ENCODE results near the gene RAB9A.
"Not testable (repeated sequence)": the region's sequence is repeated elsewhere in the genome, so short reads cannot be mapped to it uniquely, and the experiment has no call there.

The RAB9A gene

DNA sequence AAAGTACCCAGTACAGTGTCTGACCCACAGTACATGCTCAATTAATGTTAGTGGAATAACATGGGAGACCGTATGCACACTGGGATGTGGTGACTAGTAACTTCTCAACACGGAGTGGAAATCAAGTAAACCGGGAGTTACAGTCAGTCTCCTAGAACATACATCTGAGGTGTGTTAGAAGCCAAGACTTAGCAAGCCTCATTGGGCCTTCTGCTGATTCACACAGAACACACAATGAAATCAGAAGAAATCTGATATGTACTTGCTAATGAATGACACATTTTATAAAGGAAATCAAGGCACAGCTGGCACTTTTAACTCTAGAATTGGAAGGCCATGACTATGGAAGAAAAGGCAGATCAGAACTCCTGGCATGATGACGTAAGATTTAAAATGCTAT is 32.4 kb downstream of the RAB9A start:
- H3K4me3 ChIP-seq (ENCODE audit: control insufficient read depth, low read depth, low read length): no peak overlapping the region
- TF ChIP-seq, protein P1, sequence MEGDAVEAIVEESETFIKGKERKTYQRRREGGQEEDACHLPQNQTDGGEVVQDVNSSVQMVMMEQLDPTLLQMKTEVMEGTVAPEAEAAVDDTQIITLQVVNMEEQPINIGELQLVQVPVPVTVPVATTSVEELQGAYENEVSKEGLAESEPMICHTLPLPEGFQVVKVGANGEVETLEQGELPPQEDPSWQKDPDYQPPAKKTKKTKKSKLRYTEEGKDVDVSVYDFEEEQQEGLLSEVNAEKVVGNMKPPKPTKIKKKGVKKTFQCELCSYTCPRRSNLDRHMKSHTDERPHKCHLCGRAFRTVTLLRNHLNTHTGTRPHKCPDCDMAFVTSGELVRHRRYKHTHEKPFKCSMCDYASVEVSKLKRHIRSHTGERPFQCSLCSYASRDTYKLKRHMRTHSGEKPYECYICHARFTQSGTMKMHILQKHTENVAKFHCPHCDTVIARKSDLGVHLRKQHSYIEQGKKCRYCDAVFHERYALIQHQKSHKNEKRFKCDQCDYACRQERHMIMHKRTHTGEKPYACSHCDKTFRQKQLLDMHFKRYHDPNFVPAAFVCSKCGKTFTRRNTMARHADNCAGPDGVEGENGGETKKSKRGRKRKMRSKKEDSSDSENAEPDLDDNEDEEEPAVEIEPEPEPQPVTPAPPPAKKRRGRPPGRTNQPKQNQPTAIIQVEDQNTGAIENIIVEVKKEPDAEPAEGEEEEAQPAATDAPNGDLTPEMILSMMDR (conservative IDR thresholded peaks at IDR 0.05; ENCODE audit: control insufficient read depth, insufficient read depth, low read depth, low read length): no peak
- peak; percentile 62 for DNase-seq (ENCODE audit: low read depth)

DNA sequence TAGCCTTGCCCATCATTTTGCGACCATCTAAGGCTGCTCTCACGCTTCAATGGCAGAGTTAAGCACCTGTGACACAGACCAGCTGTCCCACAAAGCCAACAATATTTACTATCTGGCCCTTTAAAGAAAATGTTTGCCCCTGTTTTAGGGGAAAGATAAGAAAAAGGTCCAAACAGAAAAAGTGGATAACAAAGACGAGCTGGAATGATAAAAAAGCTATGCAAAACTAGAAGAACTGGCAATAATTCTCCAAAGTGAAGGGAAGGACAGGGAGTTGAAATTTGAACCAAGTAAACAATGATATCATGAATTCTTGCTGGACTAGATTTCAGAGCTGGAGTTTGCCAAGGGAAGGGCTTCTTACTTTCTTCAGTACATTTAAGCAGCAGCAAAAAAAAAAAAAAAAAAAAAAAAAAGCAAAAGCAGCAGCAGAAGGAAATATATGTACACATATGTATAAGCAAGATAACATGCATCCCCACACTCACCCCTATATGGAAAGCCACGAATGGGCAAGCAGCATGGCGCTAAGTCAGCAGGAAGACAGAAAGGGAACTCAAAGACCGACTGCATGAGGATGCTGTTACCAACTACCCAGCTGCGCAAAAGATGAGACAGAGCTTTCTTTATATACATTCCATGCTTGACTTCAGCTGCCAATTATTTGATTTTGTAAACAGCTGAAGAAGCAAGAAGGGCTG is 33.0 kb downstream of the RAB9A start:
- DNase-seq (ENCODE audit: low read depth): peak; percentile 62
- no peak overlapping the region for H3K4me3 ChIP-seq (ENCODE audit: control insufficient read depth, low read depth, low read length)
- TF ChIP-seq, protein P1 (conservative IDR thresholded peaks at IDR 0.05; ENCODE audit: control insufficient read depth, insufficient read depth, low read depth, low read length): no peak

DNA sequence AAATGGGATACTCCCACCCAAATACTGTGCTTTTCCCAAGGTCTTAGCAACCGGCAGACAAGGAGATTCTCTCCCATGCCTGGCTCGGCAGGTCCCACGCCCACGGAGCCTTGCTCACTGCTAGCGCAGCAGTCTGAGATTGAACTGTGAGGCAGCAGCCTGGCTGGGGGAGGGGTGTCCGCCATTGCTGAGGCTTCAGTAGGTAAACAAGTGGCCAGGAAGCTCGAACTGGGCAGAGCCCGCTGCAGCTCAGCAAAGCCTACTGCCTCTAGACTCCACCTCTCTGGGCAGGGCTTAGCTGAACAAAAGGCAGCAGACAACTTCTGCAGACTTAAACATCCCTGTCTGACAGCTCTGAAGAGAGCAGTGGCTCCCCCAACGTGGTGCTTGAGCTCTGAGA is 36.0 kb downstream of the RAB9A start:
- H3K4me3 ChIP-seq (ENCODE audit: control insufficient read depth, low read depth, low read length); DNase-seq (ENCODE audit: low read depth): not testable (repeated sequence)

DNA sequence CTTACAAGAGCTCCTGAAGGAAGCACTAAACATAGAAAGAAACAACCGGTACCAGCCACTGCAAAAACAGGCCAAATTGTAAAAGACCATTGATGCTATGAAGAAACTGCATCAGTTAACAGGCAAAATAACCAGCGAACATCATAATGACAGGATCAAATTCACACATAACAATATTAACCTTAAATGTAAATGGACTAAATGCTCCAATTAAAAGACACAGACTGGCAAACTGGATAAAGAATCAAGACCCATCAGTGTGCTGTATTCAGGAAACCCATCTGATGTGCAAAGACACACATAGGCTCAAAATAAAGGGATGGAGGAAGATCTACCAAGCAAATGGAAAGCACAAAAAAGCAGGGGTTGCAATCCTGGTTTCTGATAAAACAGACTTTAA is 37.7 kb downstream of the RAB9A start:
- DNase-seq (ENCODE audit: low read depth): not testable (repeated sequence)

DNA sequence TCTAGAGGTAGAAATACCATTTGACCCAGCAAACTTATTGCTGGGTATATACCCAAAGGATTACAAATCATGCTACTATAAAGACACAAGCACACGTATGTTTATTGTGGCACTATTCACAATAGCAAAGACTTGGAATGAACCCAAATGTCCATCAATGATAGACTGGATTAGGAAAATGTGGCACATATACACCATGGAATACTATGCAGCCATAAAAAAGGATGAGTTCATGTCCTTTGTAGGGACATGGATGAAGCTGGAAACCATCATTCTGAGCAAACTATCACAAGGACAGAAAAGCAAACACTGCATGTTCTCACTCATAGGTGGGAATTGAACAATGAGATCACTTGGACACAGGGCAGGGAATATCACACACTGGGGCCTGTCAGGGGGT is 41.6 kb downstream of the RAB9A start:
- not testable (repeated sequence) for DNase-seq (ENCODE audit: low read depth); H3K4me3 ChIP-seq (ENCODE audit: control insufficient read depth, low read depth, low read length)

More for the DNA sequence above, 37.7 kb downstream of the RAB9A start:
- H3K4me3 ChIP-seq (ENCODE audit: control insufficient read depth, low read depth, low read length): not testable (repeated sequence)

DNA sequence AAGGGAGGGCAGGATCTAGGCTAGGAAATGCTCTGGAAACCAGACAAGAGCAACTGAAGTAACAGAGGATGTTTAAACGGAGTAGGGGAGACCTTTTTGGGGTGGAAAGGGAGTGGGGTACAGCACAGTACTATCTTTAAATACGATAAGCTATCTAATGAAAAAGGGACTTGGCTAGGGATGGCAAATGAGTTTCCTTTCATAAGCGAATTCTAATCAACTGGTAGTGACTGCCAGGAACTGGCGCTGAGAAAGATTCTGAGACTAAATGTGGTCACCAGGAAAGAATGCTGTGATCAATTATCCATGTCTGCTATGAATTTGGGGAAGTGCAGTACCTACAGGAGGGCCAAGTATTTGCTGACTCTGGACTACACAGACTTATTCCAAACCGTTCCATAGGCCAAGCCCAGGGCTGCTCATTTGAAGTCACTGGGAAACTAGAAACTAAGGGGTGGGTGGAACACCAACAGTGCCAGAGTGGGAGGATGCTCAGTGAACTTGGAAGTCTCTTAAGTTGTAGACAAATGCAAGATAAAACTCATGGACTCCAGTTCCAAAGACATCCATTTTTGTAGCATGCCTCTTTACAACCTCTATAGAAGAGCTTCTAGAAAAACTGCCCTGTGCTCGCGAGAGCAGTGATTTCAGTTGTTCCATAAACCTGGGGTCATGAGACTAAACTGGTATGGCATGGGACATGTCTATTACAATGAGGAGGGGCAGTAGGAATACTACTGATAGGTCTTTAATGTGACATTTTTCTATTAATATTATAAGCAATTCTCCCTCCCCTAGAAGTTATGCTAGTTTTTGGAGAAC is 43.5 kb downstream of the RAB9A start:
- TF ChIP-seq, protein P1 (conservative IDR thresholded peaks at IDR 0.05; ENCODE audit: control insufficient read depth, insufficient read depth, low read depth, low read length): no peak
- DNase-seq (ENCODE audit: low read depth): peak; percentile 59

DNA sequence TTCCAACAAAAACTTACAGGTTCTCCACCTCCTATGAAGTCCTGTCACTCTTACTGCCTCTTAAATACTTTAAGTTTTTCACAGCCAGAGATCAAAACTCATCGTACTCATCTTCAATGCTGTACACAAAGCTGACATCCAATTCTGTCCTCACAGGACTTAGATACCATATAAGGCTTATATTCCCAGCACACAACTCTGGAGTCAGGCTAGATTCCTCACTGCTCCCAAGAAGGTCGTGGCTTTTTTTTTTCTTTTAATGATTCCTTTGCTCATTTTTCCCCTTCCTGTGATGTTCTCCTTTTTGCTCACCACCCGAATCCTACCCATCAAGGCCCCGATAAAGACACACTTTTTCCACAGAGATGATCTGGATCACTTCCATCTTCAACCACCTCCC is 44.6 kb downstream of the RAB9A start:
- DNase-seq (ENCODE audit: low read depth): no peak

More for the DNA sequence above, 43.5 kb downstream of the RAB9A start:
- no peak overlapping the region for H3K4me3 ChIP-seq (ENCODE audit: control insufficient read depth, low read depth, low read length)

More for the DNA sequence above, 44.6 kb downstream of the RAB9A start:
- TF ChIP-seq, protein P1 (conservative IDR thresholded peaks at IDR 0.05; ENCODE audit: control insufficient read depth, insufficient read depth, low read depth, low read length): no peak
- H3K4me3 ChIP-seq (ENCODE audit: control insufficient read depth, low read depth, low read length): peak overlapping the region; percentile 91

Measured in fibroblast of mammary gland (primary cell).